ENCODE measurements around the gene CLCNKA. TPM values are rescaled to one million over a fixed set of nuclear protein-coding genes. Genes with fewer than 3 reads are reported as not detected.
A peak's percentile ranks its signal among the peaks of the same experiment; 100 is the strongest.

The CLCNKA gene
- total RNA-seq, 1 donor from 2014 or later = not detected

GRCh38 chr1:16082283-16083038 is 60.6 kb downstream of the CLCNKA start:
- Mint-ChIP-seq H3K36me3 (ENCODE audit: low read depth) (no peaks in the 10 kb centered on the region), H3K9me3 (no peaks in the 10 kb centered on the region), H3K4me3 (no peak overlapping the region), H3K27me3 (no peaks in the 10 kb centered on the region), H3K27ac (peak overlapping the region; percentile 60), H3K4me1 (peaks cover 9% of the 10 kb centered on the region)
- intact Hi-C loops (cut with micrococcal nuclease) = no loop called here
- peak; percentile 90 for DNase-seq

DNA sequence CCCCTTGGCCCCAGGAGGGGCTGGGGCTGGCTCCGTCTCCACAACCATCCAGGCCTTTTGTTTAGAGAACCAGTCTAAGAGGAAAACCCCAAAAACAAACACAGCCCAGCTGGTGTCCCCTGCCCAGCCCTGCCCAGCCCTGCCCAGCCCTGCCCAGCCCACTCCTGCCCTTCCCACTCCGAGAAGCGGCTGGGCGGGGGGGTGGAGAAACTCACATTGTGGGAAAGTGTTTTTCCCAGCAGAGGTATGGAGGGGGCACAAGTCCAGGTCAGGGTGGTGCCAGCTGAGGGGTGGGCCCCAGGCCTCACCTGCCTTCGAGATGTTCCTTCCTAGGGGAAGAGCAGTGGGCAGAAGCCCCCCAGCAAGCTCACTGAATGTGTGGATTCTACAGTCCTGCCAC is 61.6 kb downstream of the CLCNKA start:
- Mint-ChIP-seq H3K4me1 (peaks cover 6% of the 10 kb centered on the region), H3K9me3 (no peaks in the 10 kb centered on the region)
- intact Hi-C loops (cut with micrococcal nuclease) = no loop called here

More for the DNA sequence above, 61.6 kb downstream of the CLCNKA start:
- Mint-ChIP-seq H3K36me3 (ENCODE audit: low read depth) (no peaks in the 10 kb centered on the region), H3K27me3 (peaks cover 2% of the 10 kb centered on the region), H3K27ac (no peak overlapping the region), H3K4me3 (no peak overlapping the region)
- DNase-seq = no peak

Other genes starting within 250 kb of the CLCNKA start
- gene UQCRHL, start 214.4 kb upstream of the CLCNKA start, total RNA-seq = 1.5 TPM in 2 replicates
- gene SPEN, start 174.3 kb upstream of the CLCNKA start, total RNA-seq = 89.1 and 94.1 TPM in 2 replicates
- 60.9 and 63.9 TPM in 2 replicates for gene ZBTB17, start 45.9 kb upstream of the CLCNKA start, total RNA-seq
- not detected in 2 replicates for gene SRARP, start 17.8 kb upstream of the CLCNKA start, total RNA-seq
- not detected in 2 replicates for gene HSPB7, start 4.0 kb upstream of the CLCNKA start, total RNA-seq
- gene CLCNKB, start 21.7 kb downstream of the CLCNKA start, total RNA-seq = not detected in 2 replicates
- 0.26 and 0.38 TPM in 2 replicates for gene FAM131C, start 51.6 kb downstream of the CLCNKA start, total RNA-seq
- not detected in 2 replicates for gene EPHA2, start 134.0 kb downstream of the CLCNKA start, total RNA-seq
- 8.5 and 8.8 TPM in 2 replicates for gene ARHGEF19, start 190.6 kb downstream of the CLCNKA start, total RNA-seq
- gene CPLANE2, start 215.1 kb downstream of the CLCNKA start, total RNA-seq = 4.8 and 6.1 TPM in 2 replicates

Data from activated CD4-positive, alpha-beta T cell treated with anti-CD3 and anti-CD28 coated beads, Interleukin-2, amount 10 ng/mL, durations not matched to agents 24 days and 14 days (primary cell).